Measurements from ENCODE around the gene GBF1. TPM values are rescaled to one million over a fixed set of nuclear protein-coding genes. Genes with fewer than 3 reads are reported as not detected.

GBF1 gene
- total RNA-seq, 1 donor from 2014 or later: 46.4 TPM

DNA sequence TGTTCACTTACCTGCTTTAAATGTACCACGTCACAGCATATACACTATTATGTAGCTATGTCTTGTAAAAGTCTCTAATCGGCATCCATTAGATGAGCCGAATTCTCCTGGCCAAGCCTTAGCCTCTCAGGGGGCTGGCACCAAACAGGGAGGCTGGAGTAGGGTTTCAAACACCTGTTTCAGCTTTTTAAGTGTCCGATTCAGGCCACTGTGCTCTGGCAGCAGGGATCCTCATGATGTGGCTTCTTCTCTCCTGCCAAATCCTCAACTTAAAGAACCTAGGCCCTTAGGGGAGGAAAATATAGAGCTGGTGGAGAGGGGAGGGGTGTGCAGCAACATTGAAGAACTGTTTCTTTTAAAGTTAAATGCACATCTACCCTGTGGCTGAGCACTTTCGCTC lies 81.7 kb downstream of the GBF1 start:
- intact Hi-C loops (cut with DNase I): no loop called here

DNA sequence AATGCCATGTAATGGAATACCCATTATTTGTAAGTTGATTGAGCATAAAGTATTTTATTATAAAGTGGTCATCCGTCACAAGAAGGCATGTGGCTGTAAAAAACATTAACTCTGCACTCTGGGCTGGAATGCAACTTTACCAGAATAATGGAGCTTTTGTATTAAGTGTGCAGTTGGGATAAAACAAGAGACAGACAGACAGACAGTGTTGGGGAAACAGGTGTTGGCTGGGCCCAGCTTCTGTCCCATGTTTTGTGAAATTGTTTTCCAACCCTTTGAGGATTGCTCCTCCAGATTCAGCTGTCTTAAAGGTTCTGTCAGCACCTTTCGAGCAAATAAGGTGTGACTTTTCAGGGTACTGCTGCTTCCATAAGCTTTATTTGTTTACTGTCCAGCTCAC lies 82.3 kb downstream of the GBF1 start:
- intact Hi-C loops (cut with DNase I): no loop called here
- DNase-seq (ENCODE audit: low spot score): no peak

More for the DNA sequence above, 81.7 kb downstream of the GBF1 start:
- no peak for DNase-seq (ENCODE audit: low spot score)

DNA sequence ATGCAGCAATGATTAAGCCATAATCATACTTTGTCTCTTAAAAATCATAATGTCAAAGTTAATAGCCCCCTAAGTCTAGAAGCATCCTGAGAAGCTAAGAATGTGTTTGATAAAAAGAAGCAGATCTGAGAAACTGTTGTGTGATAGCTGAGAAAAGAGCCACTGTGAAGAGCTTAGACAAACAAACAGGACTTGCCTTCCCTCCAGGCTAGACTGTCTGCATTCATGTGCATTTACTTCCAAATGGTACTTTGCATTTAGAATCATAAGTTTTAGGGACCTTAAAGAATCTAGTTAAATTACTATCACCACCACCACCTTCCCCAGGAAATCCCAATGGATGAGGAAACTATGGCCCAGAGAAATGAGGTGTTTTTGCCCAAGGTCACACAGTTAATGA lies 87.4 kb downstream of the GBF1 start:
- no peak for DNase-seq (ENCODE audit: low spot score)
- intact Hi-C loops (cut with DNase I): no loop called here

DNA sequence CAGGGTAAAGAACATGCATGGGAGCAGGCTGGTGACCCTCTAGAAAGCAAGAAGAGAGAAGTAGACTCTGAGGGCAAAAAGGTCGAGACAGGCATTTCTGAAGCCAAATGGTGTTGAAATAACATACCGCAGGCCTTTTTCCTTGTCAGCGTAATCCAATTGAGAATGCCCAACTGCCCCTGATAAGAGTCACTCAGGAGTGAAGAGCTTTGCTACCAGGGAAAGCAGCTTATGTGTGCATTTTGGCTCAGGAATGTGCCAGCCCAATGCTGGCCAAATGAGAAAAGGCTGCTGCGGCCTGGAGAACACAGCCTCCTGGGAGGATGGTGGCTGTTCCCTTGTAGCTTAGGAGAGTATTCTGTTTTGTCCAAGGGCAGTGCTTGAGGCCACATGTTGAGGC lies 88.8 kb downstream of the GBF1 start:
- intact Hi-C loops (cut with DNase I): no loop called here
- no peak for DNase-seq (ENCODE audit: low spot score)

DNA sequence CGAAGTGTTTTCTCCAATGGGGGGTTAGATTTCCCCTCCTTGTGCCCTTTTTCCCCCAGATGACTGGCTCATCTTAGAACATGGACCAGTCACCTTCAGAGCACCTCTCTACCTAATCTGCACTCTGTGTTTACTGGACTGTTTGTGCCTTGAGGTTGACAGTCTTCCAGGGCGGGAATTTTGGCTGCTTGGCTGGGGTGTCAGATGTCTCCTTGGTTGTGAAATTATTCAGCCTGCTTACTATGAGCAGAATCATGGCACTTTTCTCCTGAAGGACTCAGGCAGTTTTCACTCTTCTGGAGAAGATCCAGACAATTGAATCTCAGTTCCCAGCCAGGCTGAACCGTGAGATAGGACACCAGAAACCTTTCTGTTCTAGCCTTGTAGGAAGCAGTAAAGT lies 89.9 kb downstream of the GBF1 start:
- intact Hi-C loops (cut with DNase I): no loop called here
- no peak for DNase-seq (ENCODE audit: low spot score)

DNA sequence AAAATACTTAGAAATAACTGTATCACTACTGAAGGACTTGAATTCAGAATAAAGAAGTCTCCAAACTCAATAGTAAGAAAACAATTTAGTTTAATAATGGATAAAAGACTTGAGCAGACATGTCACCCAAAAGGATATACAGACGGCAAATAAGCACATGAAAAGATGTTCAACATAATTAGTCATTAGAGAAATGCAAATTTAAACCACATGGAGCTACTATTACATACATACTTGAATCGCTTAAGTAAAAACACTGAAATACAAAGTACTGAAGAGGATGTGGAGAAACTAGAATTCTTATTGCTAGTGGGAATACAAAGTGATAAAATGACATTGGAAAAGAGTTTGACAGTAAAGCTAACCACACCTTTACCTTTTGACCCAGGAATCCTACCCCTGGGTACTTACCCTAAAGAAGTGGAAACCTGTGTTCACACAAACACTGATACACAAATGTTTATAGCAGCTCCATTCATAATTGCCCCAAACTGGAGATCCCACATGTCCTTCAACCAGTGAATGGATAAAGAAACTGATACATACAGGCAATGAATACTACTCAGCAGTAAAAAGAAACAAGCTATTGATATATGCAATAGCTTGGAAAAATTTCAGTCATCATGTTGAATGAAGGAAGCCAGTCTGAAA lies 95.8 kb downstream of the GBF1 start:
- intact Hi-C loops (cut with DNase I): no loop called here
- DNase-seq (ENCODE audit: low spot score): no peak

DNA sequence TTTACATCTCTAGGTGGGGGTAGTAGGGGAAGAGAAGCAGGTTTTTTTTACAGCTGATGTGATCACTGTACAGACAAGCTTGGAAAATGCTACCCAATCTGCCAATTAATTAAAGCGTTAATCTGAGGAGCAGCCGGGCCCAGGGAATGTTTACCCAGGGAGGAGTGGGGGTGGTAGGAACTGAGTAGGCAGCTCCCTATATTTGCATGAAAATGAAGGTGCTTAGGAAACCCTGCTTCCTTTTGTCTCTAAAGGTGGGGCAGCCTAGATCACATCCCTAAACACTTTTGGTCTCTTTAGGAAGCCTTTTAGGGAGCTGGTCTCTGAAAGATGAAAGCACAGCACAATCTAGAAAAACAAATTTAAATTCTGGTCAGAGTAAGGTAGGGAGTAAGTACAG lies 97.1 kb downstream of the GBF1 start:
- no peak for DNase-seq (ENCODE audit: low spot score)
- intact Hi-C loops (cut with DNase I): no loop called here

DNA sequence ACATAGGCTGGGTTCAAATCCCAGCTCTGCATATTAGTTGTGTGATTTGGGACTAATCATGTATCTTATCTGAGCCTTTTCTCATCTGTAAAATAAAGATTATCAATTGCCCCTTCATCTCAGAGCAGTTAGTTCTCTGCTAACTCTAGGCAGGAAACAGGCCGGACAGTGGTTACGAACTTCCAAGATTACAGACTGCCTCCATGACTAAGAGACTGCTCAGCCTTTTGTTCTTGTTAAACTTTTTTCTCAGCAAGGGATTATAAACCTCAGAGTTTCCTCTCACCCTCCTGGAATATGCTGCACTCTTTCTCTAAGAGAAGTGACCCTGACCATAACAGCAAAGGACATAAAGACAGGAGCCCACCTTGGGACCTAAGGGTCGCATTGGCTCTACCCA lies 97.6 kb downstream of the GBF1 start:
- DNase-seq (ENCODE audit: low spot score): no peak
- intact Hi-C loops (cut with DNase I): no loop called here

DNA sequence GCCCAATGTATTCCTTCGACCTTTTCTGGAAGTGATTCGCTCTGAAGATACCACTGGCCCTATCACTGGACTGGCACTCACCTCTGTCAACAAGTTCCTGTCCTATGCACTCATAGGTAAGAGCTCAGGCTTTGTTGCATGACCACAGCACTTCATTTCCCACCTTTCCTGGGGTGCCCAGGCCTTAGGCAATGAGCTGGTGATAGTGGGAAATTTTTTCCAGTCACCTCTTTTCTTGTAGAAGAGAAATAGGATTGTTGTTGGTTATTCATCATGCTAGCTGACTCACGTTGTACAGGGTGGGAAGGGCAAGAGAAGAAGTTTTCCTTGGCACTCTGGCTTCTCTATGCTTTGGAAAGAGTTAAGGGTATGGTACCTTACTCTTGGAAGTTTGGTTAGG lies 98.7 kb downstream of the GBF1 start:
- no peak for DNase-seq (ENCODE audit: low spot score)
- intact Hi-C loops (cut with DNase I): no loop called here

DNA sequence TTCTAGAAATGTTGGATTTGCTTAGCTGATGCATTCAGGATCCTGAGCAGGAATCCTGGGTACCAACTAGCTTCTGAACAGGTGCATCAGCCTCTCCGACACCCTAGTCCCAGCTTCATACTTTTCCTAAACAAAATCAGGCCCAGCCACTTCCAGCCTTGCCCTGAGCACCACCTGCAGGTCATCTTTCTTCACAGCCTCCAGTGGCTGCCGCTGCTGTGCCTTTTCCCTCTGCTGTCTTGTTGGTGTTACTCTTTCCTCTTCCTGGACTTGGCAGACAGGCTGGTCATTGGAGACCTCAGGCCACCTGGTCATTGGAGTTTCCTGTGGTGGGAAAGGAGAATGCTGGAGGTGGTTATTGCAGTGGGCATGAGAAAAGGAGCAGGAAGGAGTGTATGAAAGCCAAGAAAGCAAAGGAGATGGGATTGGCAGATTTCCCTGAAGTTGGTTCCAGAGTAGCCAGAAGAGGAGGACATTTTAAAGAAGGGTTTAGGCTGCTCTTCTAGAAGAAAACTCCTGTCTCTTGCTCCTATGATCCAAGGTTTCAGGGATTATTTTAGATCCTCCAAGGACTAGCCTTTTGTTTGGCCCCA lies 102.0 kb downstream of the GBF1 start:
- no peak for DNase-seq (ENCODE audit: low spot score)
- intact Hi-C loops (cut with DNase I): no loop called here

DNA sequence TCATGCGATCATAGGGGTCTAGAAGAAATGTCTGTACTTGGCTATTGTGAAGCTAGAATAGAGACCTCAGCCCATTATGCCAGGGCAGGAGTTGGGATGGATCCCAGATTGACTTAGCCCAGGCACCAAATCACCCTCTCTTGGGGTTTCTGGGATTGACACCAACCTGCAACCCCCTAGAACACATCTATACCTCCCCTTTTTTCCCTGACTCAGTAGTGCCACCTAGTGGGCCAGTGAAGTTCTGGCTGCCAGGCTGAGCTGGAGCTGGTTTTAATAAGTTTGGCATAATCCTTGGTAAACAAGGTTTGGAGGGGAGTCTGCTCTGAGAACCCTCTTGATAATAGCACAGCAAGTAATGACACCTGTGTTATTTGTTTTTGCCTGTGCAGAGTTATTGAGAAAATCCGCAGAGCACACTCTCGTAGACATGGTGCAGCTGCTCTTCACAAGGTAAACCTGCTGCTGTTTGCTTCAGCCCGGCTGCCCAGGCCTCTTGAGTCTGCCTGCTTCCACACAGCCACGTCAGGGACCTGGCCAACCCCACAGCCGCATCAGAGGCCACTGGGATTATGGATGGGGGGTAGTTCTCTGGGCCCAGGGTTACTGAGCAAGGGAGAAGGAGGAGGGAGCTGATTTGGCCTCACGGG lies 106.9 kb downstream of the GBF1 start:
- intact Hi-C loops (cut with DNase I): loop anchor here (1.0 to 2.0 kb wide), 2 partner anchors 123 to 183 kb away; no protein-coding TSS in a partner anchor

DNA sequence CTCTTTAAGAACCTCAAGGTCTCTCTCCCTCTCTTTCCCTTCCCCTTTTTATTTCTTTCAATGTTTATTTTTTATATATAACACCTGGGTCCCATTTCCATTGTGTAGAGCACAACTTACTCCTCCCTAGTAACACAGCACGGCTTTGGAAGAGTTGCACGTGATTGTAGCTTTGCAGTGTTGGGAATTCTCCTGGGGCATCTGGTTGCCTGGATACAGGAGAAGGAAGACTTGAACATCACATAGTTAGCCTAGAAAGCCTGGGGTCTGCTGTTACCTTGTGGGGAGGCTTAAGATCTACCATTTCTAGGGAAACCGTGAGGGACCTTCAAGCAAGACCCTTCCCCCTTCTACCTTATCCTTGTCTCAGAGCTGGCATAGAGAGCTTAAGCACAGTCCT lies 109.1 kb downstream of the GBF1 start:
- DNase-seq (ENCODE audit: low spot score): no peak
- intact Hi-C loops (cut with DNase I): no loop called here

More for the DNA sequence above, 106.9 kb downstream of the GBF1 start:
- DNase-seq (ENCODE audit: low spot score): no peak

DNA sequence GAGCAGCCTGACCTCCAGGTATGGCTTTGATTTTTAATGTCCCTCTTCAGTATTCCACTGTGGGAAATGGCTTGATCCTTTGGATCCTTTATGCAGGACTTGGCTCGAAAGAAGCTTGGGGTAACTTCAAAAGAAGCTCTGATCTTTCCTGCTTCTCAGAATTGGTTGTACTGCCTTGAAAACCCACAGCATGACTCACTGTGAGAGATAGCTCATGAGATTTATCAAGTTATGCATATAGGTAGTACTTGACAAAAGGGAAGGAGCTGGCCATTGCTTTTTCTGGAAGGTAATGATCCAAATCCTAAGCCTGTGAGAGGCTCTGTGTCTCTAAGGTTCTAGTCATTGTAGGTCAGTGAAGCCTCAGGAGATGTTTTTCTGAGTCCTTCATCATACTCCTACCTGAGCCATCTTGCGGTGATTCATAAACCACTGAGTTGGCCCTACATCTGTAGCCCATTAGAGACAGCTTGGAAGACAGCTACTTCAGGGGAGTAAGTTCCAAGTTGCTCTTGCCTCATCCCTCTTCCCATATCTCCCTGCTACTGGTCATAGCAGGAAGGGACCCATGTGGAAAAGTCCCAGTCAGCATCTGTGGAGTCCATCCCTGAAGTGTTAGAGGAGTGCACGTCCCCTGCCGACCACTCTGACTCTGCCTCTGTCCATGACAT lies 113.5 kb downstream of the GBF1 start:
- intact Hi-C loops (cut with DNase I): no loop called here
- no peak for DNase-seq (ENCODE audit: low spot score)

DNA sequence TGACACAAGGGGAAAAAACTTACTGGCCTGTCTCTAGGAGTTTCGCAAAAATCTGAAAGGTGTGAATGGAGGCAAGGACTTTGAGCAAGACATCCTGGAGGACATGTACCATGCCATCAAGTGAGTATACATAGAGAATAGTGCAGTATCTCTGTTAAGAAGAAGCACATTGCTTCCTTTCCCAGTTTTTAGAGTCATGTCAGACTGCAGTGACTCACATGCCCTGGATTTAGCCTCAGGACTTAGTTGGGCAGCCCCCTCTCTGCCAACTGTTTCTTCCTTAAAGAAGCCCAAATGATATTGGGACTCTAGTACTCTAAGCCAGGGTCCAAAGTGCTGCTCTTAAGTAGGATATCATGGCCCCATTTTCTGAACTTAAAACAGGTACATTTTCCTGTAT lies 122.1 kb downstream of the GBF1 start:
- intact Hi-C loops (cut with DNase I): no loop called here
- no peak for DNase-seq (ENCODE audit: low spot score)

DNA sequence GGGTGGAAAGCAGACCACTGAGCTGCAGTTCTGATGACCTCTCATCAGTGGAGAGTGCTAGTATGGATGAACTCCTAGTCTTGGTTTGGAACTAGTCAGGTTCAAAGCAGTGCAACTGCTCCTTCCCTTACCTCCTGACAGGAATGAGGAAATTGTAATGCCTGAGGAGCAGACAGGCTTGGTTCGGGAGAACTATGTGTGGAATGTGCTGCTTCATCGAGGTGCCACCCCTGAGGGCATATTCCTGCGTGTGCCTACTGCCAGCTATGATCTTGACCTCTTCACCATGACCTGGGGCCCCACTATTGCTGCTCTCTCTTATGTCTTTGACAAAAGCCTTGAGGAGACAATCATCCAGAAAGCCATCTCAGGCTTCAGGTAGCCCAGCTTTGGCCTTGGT lies 122.7 kb downstream of the GBF1 start:
- intact Hi-C loops (cut with DNase I): no loop called here
- DNase-seq (ENCODE audit: low spot score): no peak

DNA sequence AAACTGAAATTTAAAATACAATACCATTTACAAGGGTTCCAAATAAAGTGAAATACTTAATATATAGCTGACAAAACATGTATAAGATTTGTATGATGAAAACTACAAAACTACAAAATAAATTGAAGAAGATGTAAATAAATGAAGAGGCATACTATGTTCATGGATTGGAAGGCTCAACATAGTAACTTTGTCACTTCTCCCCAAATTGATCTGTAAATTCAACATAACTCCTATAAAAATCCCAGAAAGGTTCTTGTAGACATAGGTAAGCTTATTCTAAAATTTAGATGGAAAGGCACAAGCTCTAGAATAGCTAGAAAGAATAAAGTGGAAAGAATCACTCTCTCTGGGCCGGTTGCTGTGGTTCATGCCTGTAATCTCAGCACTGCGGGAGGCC lies 126.0 kb downstream of the GBF1 start:
- intact Hi-C loops (cut with DNase I): no loop called here
- DNase-seq (ENCODE audit: low spot score): no peak

DNA sequence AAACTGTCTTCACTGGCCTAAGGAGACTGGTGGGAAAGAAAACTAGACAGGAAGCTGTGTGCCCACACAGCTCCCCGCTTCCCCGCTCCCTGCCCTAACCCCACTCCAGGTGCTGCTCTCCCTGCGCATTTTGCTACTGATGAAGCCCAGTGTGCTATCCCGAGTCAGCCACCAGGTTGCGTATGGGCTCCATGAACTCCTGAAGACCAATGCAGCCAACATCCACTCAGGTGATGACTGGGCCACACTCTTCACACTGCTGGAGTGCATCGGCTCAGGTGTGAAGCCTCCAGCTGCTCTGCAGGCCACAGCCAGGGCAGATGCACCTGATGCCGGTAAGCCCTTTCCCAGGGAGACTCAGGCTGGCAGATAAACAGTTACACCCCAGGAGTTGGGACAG lies 129.9 kb downstream of the GBF1 start:
- intact Hi-C loops (cut with DNase I): no loop called here

DNA sequence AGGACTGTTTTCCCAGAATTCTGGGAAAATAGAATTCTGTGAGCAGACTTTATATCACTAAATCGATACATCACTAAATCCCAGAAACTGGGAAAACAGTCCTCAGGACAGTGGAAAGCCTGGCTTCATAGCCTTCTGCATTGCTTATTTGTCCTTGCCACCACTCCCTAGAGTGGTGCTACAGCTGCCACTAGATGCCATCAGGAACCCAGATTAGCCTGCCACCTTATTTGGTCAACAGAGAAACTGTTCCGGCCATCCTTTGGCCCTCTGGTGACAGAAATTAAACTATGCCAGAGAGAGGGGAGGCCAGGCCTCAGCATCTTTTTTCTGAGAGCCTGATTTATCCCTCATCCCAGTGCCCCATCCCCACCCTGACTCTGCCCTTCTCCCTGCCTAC lies 130.5 kb downstream of the GBF1 start:
- DNase-seq (ENCODE audit: low spot score): no peak
- intact Hi-C loops (cut with DNase I): no loop called here

More for the DNA sequence above, 129.9 kb downstream of the GBF1 start:
- no peak for DNase-seq (ENCODE audit: low spot score)

DNA sequence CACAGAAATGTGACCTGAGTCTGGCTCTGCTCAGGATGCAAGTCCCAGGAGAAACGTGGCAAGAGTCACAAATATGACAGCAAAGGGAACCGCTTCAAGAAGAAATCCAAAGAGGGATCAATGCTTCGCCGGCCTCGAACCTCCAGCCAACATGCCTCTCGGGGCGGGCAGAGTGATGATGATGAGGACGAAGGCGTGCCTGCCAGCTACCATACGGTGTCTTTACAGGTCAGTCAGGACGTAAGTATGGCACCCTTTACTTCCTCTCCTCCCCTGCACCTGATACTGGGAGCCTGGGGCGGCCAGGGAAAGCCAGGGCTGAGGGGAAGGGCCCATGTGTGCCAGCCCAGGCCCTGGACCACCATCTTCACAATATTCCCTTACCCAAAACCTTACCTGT lies 131.6 kb downstream of the GBF1 start:
- DNase-seq (ENCODE audit: low spot score): no peak
- intact Hi-C loops (cut with DNase I): no loop called here

DNA sequence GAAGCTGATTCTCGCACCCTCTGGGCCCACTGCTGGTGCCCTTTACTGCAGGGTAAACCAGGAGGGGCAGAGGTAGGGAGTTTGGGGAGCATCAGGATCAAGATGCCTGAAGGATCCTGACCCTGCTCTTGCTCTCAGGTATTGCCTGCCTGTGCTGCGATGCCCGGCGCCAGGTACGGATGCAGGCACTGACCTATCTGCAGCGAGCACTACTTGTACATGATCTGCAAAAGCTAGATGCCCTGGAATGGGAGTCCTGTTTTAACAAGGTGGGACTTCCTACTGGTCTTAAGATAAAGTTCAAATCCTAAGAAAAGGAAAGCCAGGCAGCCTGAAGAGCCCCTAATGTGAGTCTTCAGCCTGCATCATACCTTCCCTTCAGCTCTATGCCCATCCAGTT lies 134.1 kb downstream of the GBF1 start:
- no peak for DNase-seq (ENCODE audit: low spot score)
- intact Hi-C loops (cut with DNase I): no loop called here

DNA sequence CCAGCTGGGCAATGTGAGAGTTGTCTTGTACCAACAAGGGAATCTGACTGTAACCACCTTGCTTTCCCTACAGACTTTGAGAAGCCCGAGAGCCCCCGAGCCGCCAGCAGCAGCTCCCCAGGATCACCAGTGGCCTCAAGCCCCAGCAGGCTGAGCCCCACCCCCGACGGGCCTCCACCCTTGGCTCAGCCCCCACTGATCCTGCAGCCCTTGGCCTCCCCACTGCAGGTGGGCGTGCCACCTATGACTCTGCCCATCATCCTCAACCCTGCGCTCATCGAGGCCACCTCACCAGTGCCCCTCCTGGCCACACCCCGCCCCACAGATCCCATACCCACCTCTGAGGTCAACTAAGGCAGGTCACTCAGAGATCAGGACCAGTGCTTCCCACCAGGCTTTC lies 136.7 kb downstream of the GBF1 start:
- intact Hi-C loops (cut with DNase I): no loop called here
- no peak for DNase-seq (ENCODE audit: low spot score)

All from cardiac septum (tissue), 1 donor.